HG02610 (cell line): ENCODE results near the gene DOP1A.

Source experiments
- ATAC-seq: cut with Tn5 transposase; IDR thresholded peaks from one replicate; pipeline ENCODE4 v1.9.1; 2021; ENCODE audit warnings: mild to moderate bottlenecking, moderate library complexity; ENCODE audit not compliant: unreplicated experiment

The DOP1A gene

GRCh38 chr6:83073615-83074014 lies 6.1 kb downstream of the DOP1A start:
- ATAC-seq: no peak

- no peak for ATAC-seq
Observed at GRCh38 chr6:83083476-83083875, 16.0 kb downstream of the DOP1A start.

- ATAC-seq: peak; percentile 99
Observed at GRCh38 chr6:83086751-83087150, 19.3 kb downstream of the DOP1A start.

- ATAC-seq: no peak
Observed at GRCh38 chr6:83092756-83093399, 25.4 kb downstream of the DOP1A start.

GRCh38 chr6:83096791-83097190 lies 29.3 kb downstream of the DOP1A start:
- no peak for ATAC-seq

- no peak for ATAC-seq
Observed at GRCh38 chr6:83097204-83097603, 29.7 kb downstream of the DOP1A start.

- ATAC-seq: no peak
Observed at GRCh38 chr6:83097675-83098074, 30.2 kb downstream of the DOP1A start.

GRCh38 chr6:83098589-83098988 lies 31.1 kb downstream of the DOP1A start:
- no peak for ATAC-seq

- ATAC-seq: no peak
Observed at GRCh38 chr6:83108378-83108777, 40.9 kb downstream of the DOP1A start.

- ATAC-seq: no peak
Observed at GRCh38 chr6:83113258-83113657, 45.8 kb downstream of the DOP1A start.

- no peak for ATAC-seq
Observed at GRCh38 chr6:83114164-83114563, 46.7 kb downstream of the DOP1A start.

GRCh38 chr6:83117802-83118201 lies 50.3 kb downstream of the DOP1A start:
- ATAC-seq: no peak

GRCh38 chr6:83119742-83120300 lies 52.4 kb downstream of the DOP1A start:
- no peak for ATAC-seq

GRCh38 chr6:83124553-83124952 lies 57.1 kb downstream of the DOP1A start:
- no peak for ATAC-seq

GRCh38 chr6:83125425-83125824 lies 58.0 kb downstream of the DOP1A start:
- ATAC-seq: no peak

- ATAC-seq: no peak
Observed at GRCh38 chr6:83126223-83126622, 58.8 kb downstream of the DOP1A start.

- no peak for ATAC-seq
Observed at GRCh38 chr6:83126807-83127206, 59.3 kb downstream of the DOP1A start.

GRCh38 chr6:83127258-83127657 lies 59.8 kb downstream of the DOP1A start:
- no peak for ATAC-seq

GRCh38 chr6:83127976-83128375 lies 60.5 kb downstream of the DOP1A start:
- no peak for ATAC-seq

- ATAC-seq: no peak
Observed at GRCh38 chr6:83132121-83132520, 64.7 kb downstream of the DOP1A start.

GRCh38 chr6:83138118-83138722 lies 70.7 kb downstream of the DOP1A start:
- ATAC-seq: no peak

- ATAC-seq: no peak
Observed at GRCh38 chr6:83138758-83139157, 71.3 kb downstream of the DOP1A start.

- ATAC-seq: no peak
Observed at GRCh38 chr6:83151114-83151513, 83.6 kb downstream of the DOP1A start.
